ENCODE results near the gene SPATS2L.

Gene SPATS2L

GRCh38 chr2:200405599-200406298, 99.3 kb downstream of the SPATS2L start:
- DNase-seq (ENCODE audit: low read depth) = peak; percentile 81
- H3K27me3 ChIP-seq (replicated peaks; ENCODE audit: control insufficient read depth, insufficient read depth, low read length) = no peaks in the 10 kb centered on the region
- no peaks in the 10 kb centered on the region for H3K9me3 ChIP-seq (ENCODE audit: control insufficient read depth, low read length)
- H3K4me1 ChIP-seq (ENCODE audit: control insufficient read depth, insufficient read depth, low read length) = peaks cover 41% of the 10 kb centered on the region
- H3K36me3 ChIP-seq (ENCODE audit: control insufficient read depth, insufficient read depth, low read length, severe bottlenecking) = no peaks in the 10 kb centered on the region
- H3K9ac ChIP-seq (ENCODE audit: low read length) = peak overlapping the region; percentile 62
- H3K4me3 ChIP-seq (ENCODE audit: low read length) = peak overlapping the region; percentile 59

GRCh38 chr2:200406379-200406778, 99.9 kb downstream of the SPATS2L start:
- Histone ChIP-seq H3K9ac (ENCODE audit: low read length) (no peak overlapping the region), H3K9me3 (ENCODE audit: control insufficient read depth, low read length) (no peaks in the 10 kb centered on the region), H3K4me3 (ENCODE audit: low read length) (peak overlapping the region; percentile 59), H3K27me3 (replicated peaks; ENCODE audit: control insufficient read depth, insufficient read depth, low read length) (no peaks in the 10 kb centered on the region), H3K4me1 (ENCODE audit: control insufficient read depth, insufficient read depth, low read length) (peaks cover 41% of the 10 kb centered on the region), H3K36me3 (ENCODE audit: control insufficient read depth, insufficient read depth, low read length, severe bottlenecking) (no peaks in the 10 kb centered on the region)
- DNase-seq (ENCODE audit: low read depth) = peak; percentile 6

- peaks cover 41% of the 10 kb centered on the region for H3K4me1 ChIP-seq (ENCODE audit: control insufficient read depth, insufficient read depth, low read length)
These were observed 102.2 kb downstream of the SPATS2L start for GRCh38 chr2:200408428-200409316.

GRCh38 chr2:200411831-200412230, 105.3 kb downstream of the SPATS2L start:
- Histone ChIP-seq H3K4me1 (ENCODE audit: control insufficient read depth, insufficient read depth, low read length) (peaks cover 19% of the 10 kb centered on the region), H3K9me3 (ENCODE audit: control insufficient read depth, low read length) (no peaks in the 10 kb centered on the region), H3K9ac (ENCODE audit: low read length) (no peak overlapping the region), H3K36me3 (ENCODE audit: control insufficient read depth, insufficient read depth, low read length, severe bottlenecking) (peaks cover 19% of the 10 kb centered on the region), H3K27me3 (replicated peaks; ENCODE audit: control insufficient read depth, insufficient read depth, low read length) (no peaks in the 10 kb centered on the region), H3K4me3 (ENCODE audit: low read length) (no peak overlapping the region)
- DNase-seq (ENCODE audit: low read depth) = peak; percentile 28

More at GRCh38 chr2:200408428-200409316, 102.2 kb downstream of the SPATS2L start:
- no peaks in the 10 kb centered on the region for H3K27me3 ChIP-seq (replicated peaks; ENCODE audit: control insufficient read depth, insufficient read depth, low read length)
- no peaks in the 10 kb centered on the region for H3K9me3 ChIP-seq (ENCODE audit: control insufficient read depth, low read length)
- DNase-seq (ENCODE audit: low read depth) = peak; percentile 76
- peaks cover 9% of the 10 kb centered on the region for H3K36me3 ChIP-seq (ENCODE audit: control insufficient read depth, insufficient read depth, low read length, severe bottlenecking)
- H3K9ac ChIP-seq (ENCODE audit: low read length) = no peak overlapping the region
- H3K4me3 ChIP-seq (ENCODE audit: low read length) = peak overlapping the region; percentile 55

- Histone ChIP-seq H3K9ac (ENCODE audit: low read length) (no peak overlapping the region), H3K27me3 (replicated peaks; ENCODE audit: control insufficient read depth, insufficient read depth, low read length) (no peaks in the 10 kb centered on the region), H3K4me1 (ENCODE audit: control insufficient read depth, insufficient read depth, low read length) (no peaks in the 10 kb centered on the region), H3K4me3 (ENCODE audit: low read length) (no peak overlapping the region), H3K36me3 (ENCODE audit: control insufficient read depth, insufficient read depth, low read length, severe bottlenecking) (peaks cover 40% of the 10 kb centered on the region), H3K9me3 (ENCODE audit: control insufficient read depth, low read length) (no peaks in the 10 kb centered on the region)
- DNase-seq (ENCODE audit: low read depth) = no peak
These were observed 107.9 kb downstream of the SPATS2L start for GRCh38 chr2:200414367-200414766.

- H3K36me3 ChIP-seq (ENCODE audit: control insufficient read depth, insufficient read depth, low read length, severe bottlenecking) = peaks cover 51% of the 10 kb centered on the region
- no peak overlapping the region for H3K4me3 ChIP-seq (ENCODE audit: low read length)
- no peak overlapping the region for H3K9ac ChIP-seq (ENCODE audit: low read length)
- no peaks in the 10 kb centered on the region for H3K4me1 ChIP-seq (ENCODE audit: control insufficient read depth, insufficient read depth, low read length)
- H3K9me3 ChIP-seq (ENCODE audit: control insufficient read depth, low read length) = no peaks in the 10 kb centered on the region
- no peaks in the 10 kb centered on the region for H3K27me3 ChIP-seq (replicated peaks; ENCODE audit: control insufficient read depth, insufficient read depth, low read length)
- DNase-seq (ENCODE audit: low read depth) = no peak
These were observed 109.0 kb downstream of the SPATS2L start for GRCh38 chr2:200415455-200415854.

GRCh38 chr2:200416878-200417277, 110.4 kb downstream of the SPATS2L start:
- no peak for DNase-seq (ENCODE audit: low read depth)
- Histone ChIP-seq H3K9ac (ENCODE audit: low read length) (no peak overlapping the region), H3K9me3 (ENCODE audit: control insufficient read depth, low read length) (no peaks in the 10 kb centered on the region), H3K27me3 (replicated peaks; ENCODE audit: control insufficient read depth, insufficient read depth, low read length) (no peaks in the 10 kb centered on the region), H3K36me3 (ENCODE audit: control insufficient read depth, insufficient read depth, low read length, severe bottlenecking) (peaks cover 65% of the 10 kb centered on the region), H3K4me1 (ENCODE audit: control insufficient read depth, insufficient read depth, low read length) (no peaks in the 10 kb centered on the region), H3K4me3 (ENCODE audit: low read length) (no peak overlapping the region)

- Histone ChIP-seq H3K27me3 (replicated peaks; ENCODE audit: control insufficient read depth, insufficient read depth, low read length) (no peaks in the 10 kb centered on the region), H3K9me3 (ENCODE audit: control insufficient read depth, low read length) (no peaks in the 10 kb centered on the region), H3K9ac (ENCODE audit: low read length) (no peak overlapping the region), H3K4me3 (ENCODE audit: low read length) (no peak overlapping the region), H3K36me3 (ENCODE audit: control insufficient read depth, insufficient read depth, low read length, severe bottlenecking) (peaks cover 70% of the 10 kb centered on the region), H3K4me1 (ENCODE audit: control insufficient read depth, insufficient read depth, low read length) (no peaks in the 10 kb centered on the region)
- no peak for DNase-seq (ENCODE audit: low read depth)
These were observed 110.9 kb downstream of the SPATS2L start for GRCh38 chr2:200417366-200417765.

GRCh38 chr2:200418399-200418798, 111.9 kb downstream of the SPATS2L start:
- H3K9me3 ChIP-seq (ENCODE audit: control insufficient read depth, low read length) = no peaks in the 10 kb centered on the region
- no peak overlapping the region for H3K4me3 ChIP-seq (ENCODE audit: low read length)
- no peak overlapping the region for H3K9ac ChIP-seq (ENCODE audit: low read length)
- H3K27me3 ChIP-seq (replicated peaks; ENCODE audit: control insufficient read depth, insufficient read depth, low read length) = no peaks in the 10 kb centered on the region
- no peaks in the 10 kb centered on the region for H3K4me1 ChIP-seq (ENCODE audit: control insufficient read depth, insufficient read depth, low read length)
- DNase-seq (ENCODE audit: low read depth) = no peak
- peaks cover 71% of the 10 kb centered on the region for H3K36me3 ChIP-seq (ENCODE audit: control insufficient read depth, insufficient read depth, low read length, severe bottlenecking)

GRCh38 chr2:200419325-200419724, 112.8 kb downstream of the SPATS2L start:
- H3K4me1 ChIP-seq (ENCODE audit: control insufficient read depth, insufficient read depth, low read length) = no peaks in the 10 kb centered on the region
- no peak overlapping the region for H3K9ac ChIP-seq (ENCODE audit: low read length)
- H3K36me3 ChIP-seq (ENCODE audit: control insufficient read depth, insufficient read depth, low read length, severe bottlenecking) = peaks cover 67% of the 10 kb centered on the region
- no peak overlapping the region for H3K4me3 ChIP-seq (ENCODE audit: low read length)
- no peaks in the 10 kb centered on the region for H3K27me3 ChIP-seq (replicated peaks; ENCODE audit: control insufficient read depth, insufficient read depth, low read length)
- H3K9me3 ChIP-seq (ENCODE audit: control insufficient read depth, low read length) = no peaks in the 10 kb centered on the region
- DNase-seq (ENCODE audit: low read depth) = no peak

- Histone ChIP-seq H3K36me3 (ENCODE audit: control insufficient read depth, insufficient read depth, low read length, severe bottlenecking) (peaks cover 74% of the 10 kb centered on the region), H3K9me3 (ENCODE audit: control insufficient read depth, low read length) (no peaks in the 10 kb centered on the region), H3K27me3 (replicated peaks; ENCODE audit: control insufficient read depth, insufficient read depth, low read length) (no peaks in the 10 kb centered on the region), H3K4me1 (ENCODE audit: control insufficient read depth, insufficient read depth, low read length) (no peaks in the 10 kb centered on the region), H3K9ac (ENCODE audit: low read length) (no peak overlapping the region), H3K4me3 (ENCODE audit: low read length) (no peak overlapping the region)
- DNase-seq (ENCODE audit: low read depth) = no peak
These were observed 114.8 kb downstream of the SPATS2L start for GRCh38 chr2:200421270-200421669.

All from adipocyte (in vitro differentiated cells).